Hepatocyte (in vitro differentiated cells): ENCODE measurements around the gene TCEA2. TPM values are rescaled to one million over a fixed set of nuclear protein-coding genes. Genes with fewer than 3 reads are reported as not detected.

Experiments
- DNase-seq: peaks from one replicate; pipeline ENCODE4 v3.0.0-alpha.2; 2016; ENCODE audit warnings: low spot score
- H2AFZ ChIP-seq: fragments of 200-600 bp; sonication (generic); 2 replicates; pipeline ENCODE4 v1.6.0; 2016; ENCODE audit warnings: antibody characterized with exemption, mild to moderate bottlenecking
- H3K27ac ChIP-seq: fragments of 200-600 bp; sonication (generic); 2 replicates; pipeline ENCODE4 v1.5.1; 2016; ENCODE audit warnings: mild to moderate bottlenecking
- H3K27me3 ChIP-seq: fragments of 200-600 bp; sonication (generic); 2 replicates; pipeline ENCODE4 v1.6.1; 2016
- H3K36me3 ChIP-seq: fragments of 200-600 bp; sonication (generic); replicated peaks from 2 replicates; pipeline ENCODE4 v1.5.1; 2016; ENCODE audit warnings: low read depth; ENCODE audit not compliant: insufficient read depth
- H3K4me1 ChIP-seq: fragments of 200-600 bp; sonication (generic); 2 replicates; pipeline ENCODE4 v1.5.1; 2016; ENCODE audit warnings: mild to moderate bottlenecking, moderate library complexity; ENCODE audit not compliant: insufficient read depth
- H3K4me2 ChIP-seq: fragments of 200-600 bp; sonication (generic); 2 replicates; pipeline ENCODE4 v1.6.0; 2016
- H3K4me3 ChIP-seq: fragments of 200-600 bp; sonication (generic); 2 replicates; pipeline ENCODE4 v1.5.1; 2016; ENCODE audit warnings: mild to moderate bottlenecking
- H3K79me2 ChIP-seq: fragments of 200-600 bp; sonication (generic); 2 replicates; pipeline ENCODE4 v1.6.0; 2017; ENCODE audit warnings: mild to moderate bottlenecking
- H3K9me2 ChIP-seq: fragments of 200-600 bp; sonication (generic); replicated peaks from 2 replicates; pipeline ENCODE4 v1.6.0; 2017; ENCODE audit warnings: mild to moderate bottlenecking; ENCODE audit not compliant: insufficient read depth
- H3K9me3 ChIP-seq: fragments of 200-600 bp; sonication (generic); 2 replicates; pipeline ENCODE4 v1.5.1; 2016; ENCODE audit warnings: low read depth, mild to moderate bottlenecking
- H4K20me1 ChIP-seq: fragments of 200-600 bp; sonication (generic); 2 replicates; pipeline ENCODE4 v1.6.0; 2016; ENCODE audit warnings: mild to moderate bottlenecking; ENCODE audit not compliant: insufficient read depth, poor library complexity, severe bottlenecking
- CTCF ChIP-seq: fragments of 200-600 bp; sonication (generic); IDR thresholded peaks from 2 replicates; pipeline ENCODE4 v1.5.1; 2016; ENCODE audit warnings: antibody characterized with exemption, mild to moderate bottlenecking; ENCODE audit not compliant: poor library complexity
- EZH2 ChIP-seq: fragments of 200-600 bp; sonication (generic); IDR thresholded peaks from 2 replicates; pipeline ENCODE4 v1.6.1; 2016; ENCODE audit warnings: antibody characterized with exemption, mild to moderate bottlenecking, borderline replicate concordance
- EZH2phosphoT487 ChIP-seq: fragments of 200-600 bp; sonication (generic); IDR thresholded peaks from one replicate; pipeline ENCODE4 v1.6.1; 2018; ENCODE audit warnings: antibody characterized with exemption, mild to moderate bottlenecking, low read depth, moderate library complexity; ENCODE audit not compliant: unreplicated experiment, severe bottlenecking
- WGBS: methylation state at CpG from one replicate; pipeline ENCODE4 v1.1.6; 2016; ENCODE audit warnings: low lambda C conversion rate; ENCODE audit errors: missing lambda C conversion rate; 5-methylcytosine and 5-hydroxymethylcytosine counted together
- polyA plus RNA-seq: library from polyadenylated mRNA; unstranded; fragments of >200 nt; fragmentation: Nextera tagmentation; extraction: Ambion mirVana; gene quantifications from 2 replicates; pipeline ENCODE4 v1.2.1, GENCODE V29; 2016
- total RNA-seq: library from RNA; depleted of rRNA; stranded (reverse); fragments of >200 nt; gene quantifications from 2 replicates; pipeline ENCODE4 v1.2.3, GENCODE V29; 2014

Gene TCEA2
- total and polyA plus RNA-seq, 2 experiments from 2014 or later = 26.0 to 74.2 TPM

GRCh38 chr20:64056889-64057627 lies 5.9 kb upstream of the TCEA2 start:
- TF ChIP-seq EZH2 (no peak), CTCF (no peak), EZH2phosphoT487 (no peak)
- H3K4me3 ChIP-seq = no peak overlapping the region
- H3K79me2 ChIP-seq = no peaks in the 10 kb centered on the region
- peaks cover 21% of the 10 kb centered on the region for H3K4me1 ChIP-seq
- no peaks in the 10 kb centered on the region for H3K9me2 ChIP-seq
- no peak for DNase-seq
- H4K20me1 ChIP-seq = no peaks in the 10 kb centered on the region
- no peak overlapping the region for H3K4me2 ChIP-seq
- H2AFZ ChIP-seq = no peak overlapping the region
- no peak overlapping the region for H3K27ac ChIP-seq
- H3K27me3 ChIP-seq = no peaks in the 10 kb centered on the region
- WGBS = 78% methylated on average over 36 of the region's 39 CpGs
- H3K9me3 ChIP-seq = no peaks in the 10 kb centered on the region
- no peaks in the 10 kb centered on the region for H3K36me3 ChIP-seq

DNA sequence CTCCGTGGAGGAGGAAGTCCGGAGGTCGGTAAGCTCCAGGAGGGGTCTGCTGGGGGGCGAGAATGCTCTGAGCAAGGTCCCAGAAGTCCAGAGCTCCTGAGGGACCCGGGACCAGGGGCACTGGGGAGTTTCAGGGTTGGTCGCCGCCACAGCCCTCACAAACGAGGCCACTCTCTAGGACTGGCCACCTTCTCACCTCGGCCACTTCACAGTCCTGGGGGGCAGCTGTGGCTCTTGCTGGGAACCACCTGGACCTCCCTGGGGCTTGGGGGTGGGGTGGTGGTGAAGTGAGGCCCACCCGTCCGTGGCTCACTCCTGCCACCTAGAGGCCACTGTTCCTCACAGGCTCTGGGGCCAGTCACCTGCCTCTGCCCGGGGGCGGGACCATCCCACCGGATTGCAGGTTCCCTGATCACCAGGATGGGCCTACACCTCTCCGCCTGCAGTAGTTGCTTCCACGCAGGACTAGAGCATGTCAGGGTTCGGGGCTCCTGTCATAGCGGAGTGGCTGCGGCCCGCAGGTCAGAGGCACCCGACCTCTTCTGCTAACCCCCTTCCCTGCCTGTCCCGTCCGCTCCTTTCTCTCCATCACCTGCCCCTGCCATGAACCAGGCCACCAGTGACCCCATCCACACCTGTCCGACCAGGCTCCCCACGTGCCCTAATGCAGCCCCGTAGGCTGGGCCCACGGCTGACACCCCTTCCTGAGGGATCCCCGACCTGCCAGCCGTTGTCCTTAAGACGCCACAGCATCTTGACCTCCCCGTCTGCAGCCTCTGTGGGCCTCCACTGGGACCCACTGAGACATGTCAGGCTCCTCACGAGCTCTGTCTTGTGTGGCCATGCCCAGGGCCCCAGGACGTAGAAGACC lies 5.1 kb upstream of the TCEA2 start:
- DNase-seq = peak; percentile 87
- H3K27me3 ChIP-seq = no peaks in the 10 kb centered on the region
- no peaks in the 10 kb centered on the region for H4K20me1 ChIP-seq
- H3K4me3 ChIP-seq = no peak overlapping the region
- H3K27ac ChIP-seq = no peak overlapping the region
- H3K9me2 ChIP-seq = no peaks in the 10 kb centered on the region
- H3K9me3 ChIP-seq = no peaks in the 10 kb centered on the region
- H3K4me1 ChIP-seq = peaks cover 27% of the 10 kb centered on the region
- no peak for TF ChIP-seq EZH2phosphoT487
- peak; percentile 79 for TF ChIP-seq CTCF
- no peak overlapping the region for H2AFZ ChIP-seq
- WGBS = 39% methylated on average over 32 of the region's 33 CpGs
- H3K4me2 ChIP-seq = no peak overlapping the region
- H3K79me2 ChIP-seq = no peaks in the 10 kb centered on the region
- H3K36me3 ChIP-seq = no peaks in the 10 kb centered on the region

DNA sequence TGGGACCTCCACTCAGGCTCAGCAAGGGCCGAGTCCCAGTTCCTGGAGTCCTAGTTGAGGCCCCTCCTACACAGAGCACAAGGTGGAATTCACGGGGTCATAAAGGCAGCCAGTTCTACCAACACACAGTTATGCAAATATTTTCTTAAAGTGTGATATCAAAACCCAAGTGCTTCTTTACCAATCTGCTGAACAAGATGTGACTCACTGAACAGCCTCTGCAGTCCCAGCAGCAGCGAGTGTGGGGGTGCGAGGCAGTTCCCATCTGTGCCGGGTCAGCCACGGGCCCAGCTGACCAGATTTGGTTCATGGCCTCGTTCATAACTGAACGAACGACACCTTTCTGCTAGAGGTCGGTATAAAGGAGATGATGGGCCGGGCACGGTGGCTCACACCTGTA lies 4.5 kb upstream of the TCEA2 start:
- H4K20me1 ChIP-seq = no peaks in the 10 kb centered on the region
- no peaks in the 10 kb centered on the region for H3K27me3 ChIP-seq
- H3K4me3 ChIP-seq = no peak overlapping the region
- peaks cover 3% of the 10 kb centered on the region for H3K79me2 ChIP-seq
- no peak overlapping the region for H3K27ac ChIP-seq
- no peaks in the 10 kb centered on the region for H3K36me3 ChIP-seq
- 81% methylated on average over 12 of the region's 12 CpGs for WGBS
- H3K4me1 ChIP-seq = peaks cover 27% of the 10 kb centered on the region
- TF ChIP-seq EZH2 (no peak), EZH2phosphoT487 (no peak), CTCF (no peak)
- no peak for DNase-seq
- H2AFZ ChIP-seq = no peak overlapping the region
- H3K9me2 ChIP-seq = no peaks in the 10 kb centered on the region
- no peak overlapping the region for H3K4me2 ChIP-seq
- no peaks in the 10 kb centered on the region for H3K9me3 ChIP-seq
